ENCODE measurements around the gene ATP5PD. TPM values are rescaled to one million over a fixed set of nuclear protein-coding genes. Genes with fewer than 3 reads are reported as not detected.

The ATP5PD gene
- total RNA-seq, 1 experiment from 2014 or later, result 344 TPM

DNA sequence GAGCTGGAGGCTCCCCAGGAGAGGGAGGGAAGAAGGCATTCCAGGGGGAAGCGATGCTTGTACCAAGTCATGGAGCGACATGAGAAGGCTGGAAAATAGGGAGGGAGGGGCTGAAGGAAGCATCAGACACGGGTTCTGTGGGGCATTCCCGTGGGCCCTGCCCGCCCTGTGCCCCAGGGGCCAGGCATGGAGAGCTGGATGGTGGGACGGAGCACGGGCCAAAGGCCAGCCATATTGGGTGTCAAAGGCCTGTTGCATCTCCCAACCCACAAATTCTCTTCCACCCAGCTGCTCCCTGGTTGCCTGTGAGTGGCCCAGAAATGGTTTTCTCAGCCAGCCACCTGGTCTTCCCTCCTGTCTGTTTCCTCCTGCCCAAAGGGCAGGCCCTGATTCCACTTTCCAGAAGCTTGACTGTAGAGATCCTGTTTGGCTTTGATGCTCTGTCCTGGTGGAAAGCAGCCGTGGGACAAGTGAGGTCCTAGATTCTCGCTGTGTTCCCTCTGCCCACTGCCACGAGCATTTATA is 56.1 kb downstream of the ATP5PD start:
- Histone ChIP-seq H3K23ac (ENCODE audit: insufficient read length, low read depth, low read length) (no peak overlapping the region), H4K91ac (ENCODE audit: insufficient read length, low read depth, low read length) (no peak overlapping the region), H3T11ph (ENCODE audit: low read length) (no peak overlapping the region), H3K4ac (ENCODE audit: low read depth, low read length) (no peak overlapping the region), H3K4me1 (ENCODE audit: insufficient read depth, low read length) (no peaks in the 10 kb centered on the region; the same call in 1 of the 2 replicates), H3K23me2 (ENCODE audit: insufficient read length, low read depth, low read length, poor library complexity, severe bottlenecking) (peaks cover 9% of the 10 kb centered on the region), H2BK15ac (ENCODE audit: low read depth, low read length) (no peak overlapping the region), H2BK12ac (ENCODE audit: insufficient read length, low read depth, low read length) (no peak overlapping the region), H3K56ac (ENCODE audit: insufficient read length, low read depth, low read length) (no peak overlapping the region), H3K4me2 (ENCODE audit: insufficient read depth, insufficient read length, low read length) (no peak overlapping the region), H2BK20ac (ENCODE audit: low read depth, low read length, poor library complexity, severe bottlenecking) (no peak overlapping the region), H3K79me1 (ENCODE audit: insufficient read depth, low read depth, low read length, poor library complexity, severe bottlenecking) (peaks cover 8% of the 10 kb centered on the region), H4K20me1 (ENCODE audit: control insufficient read depth, insufficient read depth, insufficient read length) (no peaks in the 10 kb centered on the region), H2AK5ac (ENCODE audit: insufficient read length, low read length) (no peak overlapping the region), H3K27me3 (ENCODE audit: insufficient read depth, low read length) (no peaks in the 10 kb centered on the region), H4K5ac (ENCODE audit: insufficient read length, low read depth, low read length) (no peak overlapping the region), H3K27ac (ENCODE audit: insufficient read length, low read depth, low read length) (no peak overlapping the region), H3K18ac (ENCODE audit: insufficient read length, low read depth, low read length) (no peak overlapping the region), H2BK5ac (ENCODE audit: insufficient read length, low read length) (no peak overlapping the region), H3K9ac (ENCODE audit: extremely low read depth, insufficient read length, low read length) (no peak overlapping the region), H3K9me3 (ENCODE audit: control insufficient read depth, low read depth, low read length) (no peaks in the 10 kb centered on the region), H2AFZ (ENCODE audit: low read length) (no peak overlapping the region), H3K14ac (ENCODE audit: insufficient read depth, low read length) (no peak overlapping the region), H2BK120ac (ENCODE audit: low read depth, low read length, poor library complexity, severe bottlenecking) (no peak overlapping the region), H3K79me2 (ENCODE audit: insufficient read depth, low read length) (peaks cover 10% of the 10 kb centered on the region; the same call in 1 of the 2 replicates), H4K8ac (replicated peaks; ENCODE audit: insufficient read length, low read depth, low read length) (no peak overlapping the region)
- H3K36me3 Mint-ChIP-seq (ENCODE audit: insufficient read depth in 1 of 3, low read depth in 3 of 3), result peaks cover 0 to 2% (median 0%) of the 10 kb centered on the region in 3 experiments; a peak in 1 of 7 replicates
- no peaks in the 10 kb centered on the region; a peak in 1 of 5 replicates for H3K9me3 Mint-ChIP-seq
- no peak overlapping the region for H3K4me3 Mint-ChIP-seq
- WGBS (ENCODE audit: extremely low coverage, insufficient read length, low lambda C conversion rate), result no CpG with 5 or more reads among the region's 10 CpGs
- DNase-seq, result no peak
- no peak overlapping the region for H3K27ac Mint-ChIP-seq
- no peak for TF ChIP-seq CTCF (conservative IDR thresholded peaks at IDR 0.05)
- H3K4me1 Mint-ChIP-seq, result peaks cover 12 to 14% of the 10 kb centered on the region in 2 experiments
- H3K27me3 Mint-ChIP-seq (ENCODE audit: low read depth), result no peaks in the 10 kb centered on the region

Other genes starting within 250 kb of the ATP5PD start
- gene GRIN2C, start 187.1 kb downstream of the ATP5PD start, total RNA-seq (2021), result 0.13 and 0.44 TPM in 2 replicates
- 39.7 and 43.2 TPM in 2 replicates for gene FDXR, start 174.0 kb downstream of the ATP5PD start, total RNA-seq (2021)
- 0.94 and 1.2 TPM in 2 replicates for gene FADS6, start 153.3 kb downstream of the ATP5PD start, total RNA-seq (2021)
- 2.5 and 2.7 TPM in 2 replicates for gene USH1G, start 123.7 kb downstream of the ATP5PD start, total RNA-seq (2021)
- 0.11 TPM in 1 of 2 replicates, not detected in the other for gene OTOP2, start 122.7 kb downstream of the ATP5PD start, total RNA-seq (2021)
- not detected in 2 replicates for gene OTOP3, start 111.1 kb downstream of the ATP5PD start, total RNA-seq (2021)
- gene HID1, start 74.2 kb downstream of the ATP5PD start, total RNA-seq (2021), result 12.7 and 13.9 TPM in 2 replicates
- 23.3 and 24.0 TPM in 2 replicates for gene CDR2L, start 59.3 kb downstream of the ATP5PD start, total RNA-seq (2021)
- gene MRPL58, start 34.3 kb downstream of the ATP5PD start, total RNA-seq (2021), result 41.0 and 43.2 TPM in 2 replicates
- 40.1 and 41.6 TPM in 2 replicates for gene KCTD2, start 256 bp upstream of the ATP5PD start, total RNA-seq (2021)
- 17.0 and 17.1 TPM in 2 replicates for gene SLC16A5, start 41.0 kb upstream of the ATP5PD start, total RNA-seq (2021)
- 22.4 and 22.8 TPM in 2 replicates for gene ARMC7, start 63.0 kb upstream of the ATP5PD start, total RNA-seq (2021)
- gene NT5C, start 84.8 kb upstream of the ATP5PD start, total RNA-seq (2021), result 76.2 and 77.7 TPM in 2 replicates
- 265 and 275 TPM in 2 replicates for gene JPT1, start 107.5 kb upstream of the ATP5PD start, total RNA-seq (2021)
- 813 and 824 TPM in 2 replicates for gene SUMO2, start 136.0 kb upstream of the ATP5PD start, total RNA-seq (2021)
- 136 and 145 TPM in 2 replicates for gene NUP85, start 158.7 kb upstream of the ATP5PD start, total RNA-seq (2021)
- 50.3 and 58.2 TPM in 2 replicates for gene GGA3, start 214.6 kb upstream of the ATP5PD start, total RNA-seq (2021)
- 93.7 and 97.4 TPM in 2 replicates for gene MRPS7, start 214.9 kb upstream of the ATP5PD start, total RNA-seq (2021)
- 24.0 and 26.1 TPM in 2 replicates for gene MIF4GD, start 224.3 kb upstream of the ATP5PD start, total RNA-seq (2021)
- 24.2 and 27.2 TPM in 2 replicates for gene SLC25A19, start 242.5 kb upstream of the ATP5PD start, total RNA-seq (2021)